ENCODE data around the gene DNAJC11. TPM values are rescaled to one million over a fixed set of nuclear protein-coding genes. Genes with fewer than 3 reads are reported as not detected.

The DNAJC11 gene
- polyA plus RNA-seq, 1 of the 3 experiments (the other 2 are of a cell fraction), result 38.2 TPM

DNA sequence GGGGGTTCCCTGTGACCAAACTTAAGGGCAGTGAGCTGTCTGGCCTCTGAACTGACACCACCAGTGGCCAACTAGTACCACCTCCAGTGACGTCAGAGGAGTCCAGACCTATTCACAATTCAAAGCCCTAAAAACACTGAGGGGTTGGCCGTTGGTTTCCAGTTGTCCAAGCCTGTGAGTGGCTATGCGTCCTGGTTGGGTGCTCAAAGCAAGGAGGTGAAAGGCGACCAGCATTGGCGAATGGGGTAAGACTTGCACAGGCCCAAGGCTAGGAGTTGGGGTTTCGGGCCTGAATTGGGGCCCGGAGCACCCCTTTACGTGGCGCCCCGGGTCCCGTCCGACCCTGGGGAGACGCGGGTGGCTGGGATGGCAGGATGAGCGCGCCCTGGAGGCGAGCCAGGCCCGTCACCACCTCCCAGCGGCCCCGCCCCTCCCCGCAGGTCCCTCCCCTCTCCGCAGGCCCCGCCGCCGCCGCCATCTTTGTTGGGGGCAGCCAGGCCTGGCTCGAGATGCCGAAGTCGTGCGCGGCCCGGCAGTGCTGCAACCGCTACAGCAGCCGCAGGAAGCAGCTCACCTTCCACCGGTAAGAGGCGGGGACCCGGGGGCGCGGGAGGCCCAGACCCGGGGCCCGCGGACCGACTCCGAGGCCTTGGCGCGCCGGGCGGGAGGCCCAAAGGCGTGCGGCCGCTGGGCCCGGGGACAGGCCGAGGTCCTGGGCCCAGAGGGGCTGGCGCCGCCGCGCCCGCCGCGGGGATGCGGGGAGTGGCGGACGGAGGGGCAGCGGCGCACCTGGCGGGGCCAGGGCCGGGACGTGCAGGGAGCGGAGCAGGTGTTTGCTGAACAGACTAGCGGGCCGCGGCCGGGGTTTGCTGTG, 76.7 kb downstream of the DNAJC11 start, which contains the start of gene THAP3:
TSS of gene THAP3 (plus strand) at position 159 of the 874 bp plus-strand sequence. CDS start at position 510, 351 bp downstream.
- H3K27ac ChIP-seq (ENCODE audit: low read depth in 2 of 2, low read length in 1 of 2), result peak within 1 kb of the TSS; percentile 59 to 77
- peaks cover 16% of the 10 kb centered on the region; the same call in 1 of the 2 replicates for H4K20me1 ChIP-seq (ENCODE audit: insufficient read depth)
- CTCF ChIA-PET, result interaction anchor here (1.1 to 3.1 kb wide), 6 partner anchors 9 to 77 kb away, joined by 3 to 10 read pairs (median 5); partner anchors contain the start of genes DNAJC11, NOL9 and TAS1R1
- H3F3A ChIP-seq (replicated peaks; ENCODE audit: insufficient read depth), result peaks cover 23% of the 10 kb centered on the region
- no peak for TF ChIP-seq RAD21 (IDR thresholded peaks at IDR 0.05; ENCODE audit: low read length)
- TF ChIP-seq, protein P1, sequence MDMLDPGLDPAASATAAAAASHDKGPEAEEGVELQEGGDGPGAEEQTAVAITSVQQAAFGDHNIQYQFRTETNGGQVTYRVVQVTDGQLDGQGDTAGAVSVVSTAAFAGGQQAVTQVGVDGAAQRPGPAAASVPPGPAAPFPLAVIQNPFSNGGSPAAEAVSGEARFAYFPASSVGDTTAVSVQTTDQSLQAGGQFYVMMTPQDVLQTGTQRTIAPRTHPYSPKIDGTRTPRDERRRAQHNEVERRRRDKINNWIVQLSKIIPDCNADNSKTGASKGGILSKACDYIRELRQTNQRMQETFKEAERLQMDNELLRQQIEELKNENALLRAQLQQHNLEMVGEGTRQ (IDR thresholded peaks at IDR 0.05; ENCODE audit: borderline replicate concordance, low read depth, low read length), result no peak
- no peak for TF ChIP-seq FOSL2 (IDR thresholded peaks at IDR 0.05; ENCODE audit: borderline replicate concordance, low read depth)
- TF ChIP-seq TAF1 (IDR thresholded peaks at IDR 0.05; ENCODE audit: borderline replicate concordance, low read depth, low read length), result no peak; the same call in 1 of the 2 replicates
- no peak for TF ChIP-seq NRF1 (IDR thresholded peaks at IDR 0.05; ENCODE audit: low read depth, low read length)
- no peak for TF ChIP-seq RCOR1 (IDR thresholded peaks at IDR 0.05; ENCODE audit: low read length)
- no peak for TF ChIP-seq FOXM1 (IDR thresholded peaks at IDR 0.05; ENCODE audit: low read depth)
- no peak for TF ChIP-seq MEF2A (IDR thresholded peaks at IDR 0.05; ENCODE audit: borderline replicate concordance, low read depth)
- TF ChIP-seq, protein P2, sequence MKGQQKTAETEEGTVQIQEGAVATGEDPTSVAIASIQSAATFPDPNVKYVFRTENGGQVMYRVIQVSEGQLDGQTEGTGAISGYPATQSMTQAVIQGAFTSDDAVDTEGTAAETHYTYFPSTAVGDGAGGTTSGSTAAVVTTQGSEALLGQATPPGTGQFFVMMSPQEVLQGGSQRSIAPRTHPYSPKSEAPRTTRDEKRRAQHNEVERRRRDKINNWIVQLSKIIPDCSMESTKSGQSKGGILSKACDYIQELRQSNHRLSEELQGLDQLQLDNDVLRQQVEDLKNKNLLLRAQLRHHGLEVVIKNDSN (IDR thresholded peaks at IDR 0.05; ENCODE audit: borderline replicate concordance, low read depth), result no peak
- no peak for TF ChIP-seq ELF1 (IDR thresholded peaks at IDR 0.05)
- TF ChIP-seq, protein P3, sequence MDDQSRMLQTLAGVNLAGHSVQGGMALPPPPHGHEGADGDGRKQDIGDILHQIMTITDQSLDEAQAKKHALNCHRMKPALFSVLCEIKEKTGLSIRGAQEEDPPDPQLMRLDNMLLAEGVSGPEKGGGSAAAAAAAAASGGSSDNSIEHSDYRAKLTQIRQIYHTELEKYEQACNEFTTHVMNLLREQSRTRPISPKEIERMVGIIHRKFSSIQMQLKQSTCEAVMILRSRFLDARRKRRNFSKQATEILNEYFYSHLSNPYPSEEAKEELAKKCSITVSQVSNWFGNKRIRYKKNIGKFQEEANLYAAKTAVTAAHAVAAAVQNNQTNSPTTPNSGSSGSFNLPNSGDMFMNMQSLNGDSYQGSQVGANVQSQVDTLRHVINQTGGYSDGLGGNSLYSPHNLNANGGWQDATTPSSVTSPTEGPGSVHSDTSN (IDR thresholded peaks at IDR 0.05), result peak; percentile 70
- peak; percentile 97 for TF ChIP-seq YY1 (IDR thresholded peaks at IDR 0.05; ENCODE audit: low read depth)
- no peak for TF ChIP-seq TEAD4 (IDR thresholded peaks at IDR 0.05; ENCODE audit: borderline replicate concordance, insufficient read depth)
- no peak for TF ChIP-seq POLR2AphosphoS5 (IDR thresholded peaks at IDR 0.05; ENCODE audit: low read depth, low read length)
- TF ChIP-seq, protein P4, sequence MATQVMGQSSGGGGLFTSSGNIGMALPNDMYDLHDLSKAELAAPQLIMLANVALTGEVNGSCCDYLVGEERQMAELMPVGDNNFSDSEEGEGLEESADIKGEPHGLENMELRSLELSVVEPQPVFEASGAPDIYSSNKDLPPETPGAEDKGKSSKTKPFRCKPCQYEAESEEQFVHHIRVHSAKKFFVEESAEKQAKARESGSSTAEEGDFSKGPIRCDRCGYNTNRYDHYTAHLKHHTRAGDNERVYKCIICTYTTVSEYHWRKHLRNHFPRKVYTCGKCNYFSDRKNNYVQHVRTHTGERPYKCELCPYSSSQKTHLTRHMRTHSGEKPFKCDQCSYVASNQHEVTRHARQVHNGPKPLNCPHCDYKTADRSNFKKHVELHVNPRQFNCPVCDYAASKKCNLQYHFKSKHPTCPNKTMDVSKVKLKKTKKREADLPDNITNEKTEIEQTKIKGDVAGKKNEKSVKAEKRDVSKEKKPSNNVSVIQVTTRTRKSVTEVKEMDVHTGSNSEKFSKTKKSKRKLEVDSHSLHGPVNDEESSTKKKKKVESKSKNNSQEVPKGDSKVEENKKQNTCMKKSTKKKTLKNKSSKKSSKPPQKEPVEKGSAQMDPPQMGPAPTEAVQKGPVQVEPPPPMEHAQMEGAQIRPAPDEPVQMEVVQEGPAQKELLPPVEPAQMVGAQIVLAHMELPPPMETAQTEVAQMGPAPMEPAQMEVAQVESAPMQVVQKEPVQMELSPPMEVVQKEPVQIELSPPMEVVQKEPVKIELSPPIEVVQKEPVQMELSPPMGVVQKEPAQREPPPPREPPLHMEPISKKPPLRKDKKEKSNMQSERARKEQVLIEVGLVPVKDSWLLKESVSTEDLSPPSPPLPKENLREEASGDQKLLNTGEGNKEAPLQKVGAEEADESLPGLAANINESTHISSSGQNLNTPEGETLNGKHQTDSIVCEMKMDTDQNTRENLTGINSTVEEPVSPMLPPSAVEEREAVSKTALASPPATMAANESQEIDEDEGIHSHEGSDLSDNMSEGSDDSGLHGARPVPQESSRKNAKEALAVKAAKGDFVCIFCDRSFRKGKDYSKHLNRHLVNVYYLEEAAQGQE (IDR thresholded peaks at IDR 0.05; ENCODE audit: low read depth, low read length), result no peak
- TF ChIP-seq TCF12 (IDR thresholded peaks at IDR 0.05), result no peak
- TF ChIP-seq RFX5 (IDR thresholded peaks at IDR 0.05; ENCODE audit: low read length), result no peak
- TF ChIP-seq NFIC (IDR thresholded peaks at IDR 0.05; ENCODE audit: borderline replicate concordance), result peak; percentile 43; the same call in 1 of the 2 replicates
- DNase-seq, result peak; percentile 98
- H3K36me3 ChIP-seq (replicated peaks in 1 of 2; ENCODE audit: control insufficient read depth in 1 of 2, insufficient read depth in 2 of 2, low read length in 1 of 2), result peaks cover 23 to 39% of the 10 kb centered on the region in 2 experiments
- H3K9ac ChIP-seq, result peak within 1 kb of the TSS; percentile 70
- H3K4me2 ChIP-seq, result peak within 1 kb of the TSS; percentile 76
- no peaks in the 10 kb centered on the region for H3K9me3 ChIP-seq
- POLR2A ChIA-PET, result interaction anchor here (0.6 kb wide), 1 partner anchor 45 kb away, joined by 3 read pairs; the partner anchor contains the start of gene ZBTB48
- H3K9me2 ChIP-seq, result no peaks in the 10 kb centered on the region
- H2AFZ ChIP-seq (ENCODE audit: low read depth), result peak within 1 kb of the TSS; percentile 77; the same call in 1 of the 2 replicates
- peaks cover 0 to 5% of the 10 kb centered on the region in 2 experiments; a peak in 1 of 4 replicates for H3K4me1 ChIP-seq (ENCODE audit: control insufficient read depth in 1 of 2, insufficient read depth in 2 of 2, low read depth in 1 of 2, low read length in 1 of 2)
- H3K27me3 ChIP-seq (ENCODE audit: insufficient read depth), result no peaks in the 10 kb centered on the region
- H3K4me3 ChIP-seq (ENCODE audit: low read depth in 2 of 2, low read length in 1 of 2), result peak within 1 kb of the TSS; percentile 72 to 82
- 9% methylated on average over 12 of the region's 73 CpGs for WGBS (ENCODE audit: low lambda C conversion rate)
- H3K79me2 ChIP-seq (ENCODE audit: insufficient read depth), result peaks cover 78% of the 10 kb centered on the region

All from SK-N-SH (cell line).